SU-DHL-6 (cell line): ENCODE data around the gene PRPF38A.
"Not testable (repeated sequence)": the region's sequence is repeated elsewhere in the genome, so short reads cannot be mapped to it uniquely, and the experiment has no call there.

Source experiments
- H2AFZ ChIP-seq: fragments of 200-600 bp; sonication (generic); 2 replicates; pipeline ENCODE4 v1.6.1; 2014; ENCODE audit warnings: low read depth, mild to moderate bottlenecking, moderate library complexity, mixed read lengths, antibody characterized with exemption, low read length; ENCODE audit not compliant: severe bottlenecking
- H3F3A ChIP-seq: fragments of 200-600 bp; shearing (Covaris generic); 2 replicates; pipeline ENCODE4 v1.6.0; 2016; ENCODE audit warnings: antibody characterized with exemption, mild to moderate bottlenecking; ENCODE audit not compliant: insufficient read depth
- H3K27ac ChIP-seq: fragments of 200-600 bp; sonication (generic); 2 replicates; pipeline ENCODE4 v1.5.1; 2016; ENCODE audit warnings: low read depth, mild to moderate bottlenecking, low read length, moderate library complexity, mixed read lengths
- H3K27me3 ChIP-seq: fragments of 200-600 bp; sonication (generic), shearing (Covaris generic); 2 replicates; pipeline ENCODE4 v1.6.0; 2014; ENCODE audit warnings: mild to moderate bottlenecking, low read length
- H3K36me3 ChIP-seq: fragments of 200-600 bp; sonication (generic); 2 replicates; pipeline ENCODE4 v1.6.1; 2014; ENCODE audit warnings: mild to moderate bottlenecking, low read length, mixed read lengths
- H3K4me2 ChIP-seq: fragments of 300-600, 200-600 bp; shearing (Covaris generic), sonication (generic); 2 replicates; pipeline ENCODE4 v1.6.0; 2014; ENCODE audit warnings: low read length, low read depth, mild to moderate bottlenecking; ENCODE audit not compliant: poor library complexity, severe bottlenecking
- H3K4me3 ChIP-seq: fragments of 200-600 bp; sonication (generic); 2 replicates; pipeline ENCODE4 v1.5.1; 2014; ENCODE audit warnings: antibody characterized with exemption, low read length, mild to moderate bottlenecking, mixed read lengths; ENCODE audit not compliant: insufficient read depth, poor library complexity, severe bottlenecking
- H3K79me2 ChIP-seq: fragments of 200-600 bp; sonication (generic); 2 replicates; pipeline ENCODE4 v1.6.1; 2014; ENCODE audit warnings: mild to moderate bottlenecking, low read length, moderate library complexity; ENCODE audit not compliant: insufficient read depth
- H3K9ac ChIP-seq: fragments of 200-600 bp; sonication (generic); 2 replicates; pipeline ENCODE4 v1.7.0; 2014; ENCODE audit warnings: mild to moderate bottlenecking, low read length
- H3K9me2 ChIP-seq: fragments of 200-600 bp; sonication (generic); replicated peaks from 2 replicates; pipeline ENCODE4 v1.6.1; 2014; ENCODE audit warnings: low read length; ENCODE audit not compliant: insufficient read depth
- H3K9me3 ChIP-seq: fragments of 200-600 bp; sonication (generic); 2 replicates; pipeline ENCODE4 v1.6.1; 2014; ENCODE audit warnings: low read length, mixed read lengths; ENCODE audit not compliant: insufficient read depth
- H4K20me1 ChIP-seq: fragments of 200-600 bp; sonication (generic); 2 replicates; pipeline ENCODE4 v1.6.1; 2014; ENCODE audit warnings: low read depth, mild to moderate bottlenecking, antibody characterized with exemption, low read length, moderate library complexity, mixed read lengths
- CTCF ChIP-seq: fragments of 200-600 bp; sonication (generic); IDR thresholded peaks from one replicate; pipeline ENCODE4 v1.5.1; 2017; ENCODE audit warnings: antibody characterized with exemption, mild to moderate bottlenecking, low read length, moderate library complexity; ENCODE audit not compliant: insufficient read depth, poor library complexity, severe bottlenecking
- EZH2phosphoT487 ChIP-seq: fragments of 200-600 bp; sonication (generic), shearing (Covaris generic); conservative IDR thresholded peaks from 2 replicates; pipeline ENCODE4 v1.6.1; 2018; ENCODE audit warnings: mild to moderate bottlenecking, antibody characterized with exemption, low read length, moderate library complexity, mixed read lengths

The PRPF38A gene

GRCh38 chr1:52367272-52367671 is 37.1 kb upstream of the PRPF38A start:
- H3K4me3 ChIP-seq, result no peak overlapping the region

GRCh38 chr1:52368383-52369172 is 35.8 kb upstream of the PRPF38A start:
- Histone ChIP-seq H3K4me2 (peak overlapping the region; percentile 51), H3K27me3 (no peaks in the 10 kb centered on the region), H3K4me3 (peak overlapping the region; percentile 3), H4K20me1 (no peaks in the 10 kb centered on the region), H3K9me3 (no peaks in the 10 kb centered on the region), H3K9me2 (no peaks in the 10 kb centered on the region), H2AFZ (peak overlapping the region; percentile 2), H3K27ac (no peak overlapping the region), H3K36me3 (peaks cover 15% of the 10 kb centered on the region), H3F3A (peaks cover 16% of the 10 kb centered on the region), H3K9ac (peak overlapping the region; percentile 34; the same call in 1 of the 2 replicates), H3K79me2 (peaks cover 16% of the 10 kb centered on the region)
- TF ChIP-seq CTCF (no peak), EZH2phosphoT487 (no peak)

More at GRCh38 chr1:52367272-52367671, 37.1 kb upstream of the PRPF38A start:
- no peaks in the 10 kb centered on the region for H4K20me1 ChIP-seq
- no peaks in the 10 kb centered on the region for H3K27me3 ChIP-seq
- peaks cover 16% of the 10 kb centered on the region for H3K79me2 ChIP-seq
- peaks cover 3% of the 10 kb centered on the region; the same call in 1 of the 2 replicates for H3K36me3 ChIP-seq
- no peak overlapping the region for H3K4me2 ChIP-seq
- no peaks in the 10 kb centered on the region for H3K9me3 ChIP-seq
- no peak overlapping the region for H2AFZ ChIP-seq
- no peaks in the 10 kb centered on the region for H3K9me2 ChIP-seq
- TF ChIP-seq CTCF (no peak), EZH2phosphoT487 (no peak)
- no peak overlapping the region for H3K27ac ChIP-seq
- no peak overlapping the region for H3K9ac ChIP-seq
- peaks cover 16% of the 10 kb centered on the region for H3F3A ChIP-seq

GRCh38 chr1:52369851-52370250 is 34.6 kb upstream of the PRPF38A start:
- Histone ChIP-seq H3F3A (peaks cover 16% of the 10 kb centered on the region), H3K36me3 (peaks cover 27% of the 10 kb centered on the region)
- H3K9ac ChIP-seq, H3K4me2 ChIP-seq, H2AFZ ChIP-seq, H4K20me1 ChIP-seq, H3K27ac ChIP-seq, H3K9me3 ChIP-seq, H3K27me3 ChIP-seq, H3K4me3 ChIP-seq, H3K79me2 ChIP-seq, H3K9me2 ChIP-seq: not testable (repeated sequence)

- Histone ChIP-seq H3K27ac (no peak overlapping the region), H2AFZ (no peak overlapping the region), H3K9me3 (no peaks in the 10 kb centered on the region), H3K4me3 (no peak overlapping the region), H3F3A (no peaks in the 10 kb centered on the region), H4K20me1 (no peaks in the 10 kb centered on the region), H3K9ac (no peak overlapping the region), H3K79me2 (no peaks in the 10 kb centered on the region; the same call in 1 of the 2 replicates), H3K9me2 (no peaks in the 10 kb centered on the region), H3K4me2 (no peak overlapping the region), H3K27me3 (no peaks in the 10 kb centered on the region), H3K36me3 (peaks cover 46% of the 10 kb centered on the region)
- TF ChIP-seq CTCF (no peak), EZH2phosphoT487 (no peak)
Observed at GRCh38 chr1:52385376-52385775, 19.0 kb upstream of the PRPF38A start.
